GM12878 (cell line): ENCODE data around the gene TMEM179B. TPM values are rescaled to one million over a fixed set of nuclear protein-coding genes. Genes with fewer than 3 reads are reported as not detected.

Source experiments
- CEBPZ ChIP-seq: fragments of 150-350 bp; IDR thresholded peaks from 2 replicates; pipeline ENCODE4 v1.6.1; 2016; ENCODE audit warnings: low read depth, low read length
- CREB1 ChIP-seq: IDR thresholded peaks from 2 replicates; pipeline ENCODE4 v1.6.1; 2012; ENCODE audit warnings: low read depth, mild to moderate bottlenecking, inconsistent platforms
- CUX1 ChIP-seq: IDR thresholded peaks from 2 replicates; pipeline ENCODE4 v1.6.1; 2012; ENCODE audit warnings: improper control_type of control experiment, low read depth, low read length; ENCODE audit not compliant: insufficient replicate concordance
- DPF2 ChIP-seq: fragments of 450-650 bp; IDR thresholded peaks from 2 replicates; pipeline ENCODE4 v1.6.1; 2017; ENCODE audit warnings: mild to moderate bottlenecking
- HDAC2 ChIP-seq: fragments of 200-600 bp; sonication (generic); IDR thresholded peaks from 2 replicates; pipeline ENCODE4 v1.6.1; 2017
- NBN ChIP-seq: fragments of 450-650 bp; IDR thresholded peaks from 2 replicates; pipeline ENCODE4 v1.6.1; 2016
- POLR2A ChIP-seq: IDR thresholded peaks from 2 replicates; pipeline ENCODE4 v1.6.1; 2011; ENCODE audit warnings: low read depth, mild to moderate bottlenecking, low read length
- POU2F2 ChIP-seq: IDR thresholded peaks from 3 replicates; pipeline ENCODE4 v1.6.1; 2011; ENCODE audit warnings: low read depth, mild to moderate bottlenecking, low read length, borderline replicate concordance
- RAD51 ChIP-seq: fragments of 450-650 bp; IDR thresholded peaks from 2 replicates; pipeline ENCODE4 v1.6.1; 2016; ENCODE audit warnings: moderate library complexity, mild to moderate bottlenecking, inconsistent platforms
- RCOR1 ChIP-seq: conservative IDR thresholded peaks from 2 replicates; pipeline ENCODE4 v1.6.1; 2012; ENCODE audit warnings: low read depth, low read length, improper control_type of control experiment
- RELB ChIP-seq: fragments of 450-650 bp; IDR thresholded peaks from 2 replicates; pipeline ENCODE4 v1.6.1; 2017; ENCODE audit warnings: low read depth, mild to moderate bottlenecking, moderate library complexity
- REST ChIP-seq: IDR thresholded peaks from 2 replicates; pipeline ENCODE4 v1.6.1; 2012; ENCODE audit warnings: mild to moderate bottlenecking, low read depth, low read length
- SIX5 ChIP-seq: IDR thresholded peaks from 2 replicates; pipeline ENCODE4 v1.6.1; 2011; ENCODE audit warnings: mild to moderate bottlenecking, low read depth, low read length, moderate library complexity; ENCODE audit not compliant: severe bottlenecking
- SP1 ChIP-seq: IDR thresholded peaks from one replicate; pipeline ENCODE4 v1.6.1; 2011; ENCODE audit warnings: low read depth, low read length
- TCF7 ChIP-seq: IDR thresholded peaks from 2 replicates; pipeline ENCODE4 v1.6.1; 2014; ENCODE audit warnings: antibody characterized with exemption, borderline replicate concordance
- YY1 ChIP-seq: IDR thresholded peaks from 2 replicates; pipeline ENCODE4 v1.6.1; 2011; ENCODE audit warnings: low read depth, mild to moderate bottlenecking, low read length
- polyA plus RNA-seq, 11 experiments: library from polyadenylated mRNA; depleted of rRNA in 4 of 11; unstranded in 6 of 11; stranded (reverse) in 5 of 11; fragments of >200 nt; fragmentation: Nextera tagmentation in 4 of 11; fragmentation: Illumina TruSeq in 1 of 11; extraction: Ambion mirVana in 4 of 11; extraction: Trizol in 1 of 11; gene quantifications; 1 replicate in 1 of 11; 2 replicates in 10 of 11; pipeline versions ENCODE4 v1.2.1 to v1.2.3, GENCODE V29; 2011 to 2016; ENCODE audit warnings: inconsistent platforms in 2 of 11, missing spikeins in 2 of 11, low read depth in 1 of 11
- total RNA-seq, 4 experiments: library from RNA; depleted of rRNA in 3 of 4; stranded (reverse); fragments of >200 nt in 3 of 4; fragmentation: Illumina TruSeq in 1 of 4; extraction: Trizol in 1 of 4; gene quantifications; 2 replicates each; pipeline versions ENCODE4 v1.2.1 to v1.2.3, GENCODE V29; 2013 to 2021

The TMEM179B gene
- total and polyA plus RNA-seq, 10 of the 15 experiments (the other 5 are each of a cell fraction or from before 2014, with no cell fraction given): 21.7 to 82.4 (median 42.0) TPM

GRCh38 chr11:62805076-62805892, 18.1 kb downstream of the TMEM179B start, which contains the start of gene NXF1 (continued):
- TF ChIP-seq CUX1 (no peak), RCOR1 (peak; percentile 60; the same call in 1 of the 2 replicates), RELB (0 out of 2 replicates have a peak, but pooled peaks have one; percentile 46), SP1 (peak; percentile 85), POLR2A (peak; percentile 100), REST (peak; percentile 49; the same call in 1 of the 2 replicates), RAD51 (no peak), HDAC2 (no peak), DPF2 (peak; percentile 85), CEBPZ (no peak), TCF7 (0 out of 2 replicates have a peak, but pooled peaks have one; percentile 39), SIX5 (no peak), NBN (peak; percentile 65; the same call in 1 of the 2 replicates), YY1 (peak; percentile 92), POU2F2 (peak; percentile 99), CREB1 (peak; percentile 98)
